HG02759 (cell line): ENCODE results near the gene TRPM8.
"Not testable (repeated sequence)": the region's sequence is repeated elsewhere in the genome, so short reads cannot be mapped to it uniquely, and the experiment has no call there.

Source experiments
- ATAC-seq: cut with Tn5 transposase; IDR thresholded peaks from one replicate; pipeline ENCODE4 v1.9.1; 2021; ENCODE audit warnings: mild to moderate bottlenecking, moderate library complexity; ENCODE audit not compliant: unreplicated experiment

TRPM8 gene

GRCh38 chr2:233917116-233917515 lies at the start of gene TRPM8:
TRPM8 (plus strand) TSS chr2:233917373; CDS start chr2:233926538, 9,165 bp downstream.
- no peak for ATAC-seq

GRCh38 chr2:233867993-233868532 lies 49.1 kb upstream of the TRPM8 start, which contains the start of gene MSL3B:
MSL3B (minus strand) TSS chr2:233868386.
- ATAC-seq, result no peak

- ATAC-seq, result no peak
Measured at GRCh38 chr2:233871432-233871831, 45.7 kb upstream of the TRPM8 start.

- ATAC-seq, result not testable (repeated sequence)
Measured at GRCh38 chr2:233872125-233872524, 45.0 kb upstream of the TRPM8 start.

GRCh38 chr2:233882353-233882752 lies 34.8 kb upstream of the TRPM8 start:
- ATAC-seq, result no peak

GRCh38 chr2:233892793-233893192 lies 24.4 kb upstream of the TRPM8 start:
- ATAC-seq, result no peak

GRCh38 chr2:233896253-233896652 lies 20.9 kb upstream of the TRPM8 start:
- not testable (repeated sequence) for ATAC-seq

- no peak for ATAC-seq
Measured at GRCh38 chr2:233901367-233901766, 15.8 kb upstream of the TRPM8 start.

GRCh38 chr2:233901884-233902283 lies 15.3 kb upstream of the TRPM8 start:
- ATAC-seq, result no peak

GRCh38 chr2:233905945-233906344 lies 11.2 kb upstream of the TRPM8 start:
- ATAC-seq, result no peak

GRCh38 chr2:233907627-233908026 lies 9.5 kb upstream of the TRPM8 start:
- ATAC-seq, result no peak

GRCh38 chr2:233912691-233913423 lies 4.3 kb upstream of the TRPM8 start:
- no peak for ATAC-seq

- ATAC-seq, result no peak
Measured at GRCh38 chr2:233915128-233915527, 2.0 kb upstream of the TRPM8 start.

- ATAC-seq, result no peak
Measured at GRCh38 chr2:233919319-233919718, 2.1 kb downstream of the TRPM8 start.

GRCh38 chr2:233919938-233920337 lies 2.8 kb downstream of the TRPM8 start:
- ATAC-seq, result no peak

- ATAC-seq, result no peak
Measured at GRCh38 chr2:233922471-233922870, 5.3 kb downstream of the TRPM8 start.

- ATAC-seq, result no peak
Measured at GRCh38 chr2:233925402-233925801, 8.2 kb downstream of the TRPM8 start.

GRCh38 chr2:233926806-233927205 lies 9.6 kb downstream of the TRPM8 start:
- no peak for ATAC-seq

GRCh38 chr2:233928594-233929351 lies 11.6 kb downstream of the TRPM8 start:
- no peak for ATAC-seq

GRCh38 chr2:233929352-233930022 lies 12.3 kb downstream of the TRPM8 start:
- no peak for ATAC-seq

- no peak for ATAC-seq
Measured at GRCh38 chr2:233934524-233934923, 17.4 kb downstream of the TRPM8 start.
